HG03280 (cell line): Measurements from ENCODE around the gene GBA2.

Source experiments
- ATAC-seq: cut with Tn5 transposase; IDR thresholded peaks from one replicate; pipeline ENCODE4 v1.9.1; 2021; ENCODE audit warnings: mild to moderate bottlenecking, moderate library complexity; ENCODE audit not compliant: unreplicated experiment

The GBA2 gene

DNA sequence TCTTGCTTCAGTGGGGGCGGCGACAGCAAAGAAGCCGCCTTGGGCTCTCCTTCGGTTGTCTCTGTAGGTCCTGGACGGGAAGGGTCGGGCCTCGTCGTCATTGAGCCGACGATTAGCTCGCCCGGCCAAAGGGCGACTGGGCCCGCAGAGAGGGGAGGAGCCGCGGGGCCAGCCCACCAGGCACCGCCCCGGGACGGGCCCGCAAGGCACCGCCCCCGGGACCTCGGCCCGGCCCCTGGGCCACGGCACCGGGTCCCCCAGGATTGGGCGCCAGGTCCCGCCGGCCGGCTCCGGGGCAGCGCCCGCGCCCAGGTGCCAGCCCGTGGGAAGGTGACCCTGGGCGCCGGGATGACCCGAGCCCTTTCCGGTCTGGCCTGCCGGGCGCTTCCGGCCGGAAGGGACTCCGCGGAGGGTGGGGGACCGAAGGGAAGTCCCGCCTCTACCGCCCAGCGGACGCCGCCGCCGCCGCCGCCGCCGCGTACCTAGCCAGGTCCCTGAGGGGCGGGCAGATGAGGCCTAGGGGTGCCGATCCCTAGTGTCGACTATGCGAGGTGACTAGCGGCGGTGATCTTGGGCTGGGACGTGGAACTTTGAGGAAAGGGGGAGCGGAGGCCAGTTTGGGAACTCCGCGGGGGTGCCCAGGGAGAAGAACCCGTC lies at the start of gene GBA2, which contains the start of gene RGP1:
Gene GBA2, minus strand, starts transcription at position 371 of the 657 bp plus-strand sequence. CDS start 524 bp downstream, outside the sequence.
Gene RGP1, plus strand, starts transcription at position 430 of the 657 bp plus-strand sequence. CDS start 469 bp downstream, outside the sequence.
- ATAC-seq = peak; percentile 79

DNA sequence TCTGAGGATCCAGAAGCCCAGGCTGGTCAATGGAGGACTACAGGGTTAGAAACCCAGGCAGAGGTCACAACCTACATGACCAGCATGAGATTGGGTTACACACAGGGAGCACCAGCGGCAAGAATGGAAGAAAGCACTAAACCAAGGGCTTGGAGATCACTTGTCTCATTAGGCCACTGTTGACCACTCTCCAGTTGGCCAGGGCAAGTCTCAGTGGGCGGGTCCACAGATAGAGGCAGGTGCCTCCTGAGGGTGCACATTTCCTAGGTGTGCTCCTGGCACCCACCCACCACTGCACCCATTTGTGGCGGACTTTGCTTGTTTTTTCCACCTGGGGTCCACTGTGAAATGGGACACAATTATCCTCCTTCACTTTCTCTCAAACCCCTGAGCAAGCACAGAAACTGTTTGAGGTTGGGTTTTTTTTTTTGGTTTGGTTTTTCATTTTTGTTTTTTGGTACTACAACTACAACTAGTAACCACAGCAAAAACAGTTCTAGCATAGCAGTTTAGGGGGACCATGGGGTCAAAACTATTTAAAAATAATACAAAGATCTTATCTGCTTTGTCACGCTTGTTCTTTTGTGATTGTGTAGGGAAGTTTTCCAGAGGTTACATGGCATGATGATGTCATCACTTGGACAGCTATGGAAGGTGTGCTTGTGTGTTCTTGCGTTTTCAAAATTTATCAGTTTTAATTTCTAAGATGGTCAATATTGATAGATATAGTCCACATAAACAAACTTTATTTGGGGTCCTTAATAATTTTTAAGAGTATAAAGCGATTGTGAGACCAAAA lies 48.5 kb upstream of the GBA2 start:
- ATAC-seq = no peak

DNA sequence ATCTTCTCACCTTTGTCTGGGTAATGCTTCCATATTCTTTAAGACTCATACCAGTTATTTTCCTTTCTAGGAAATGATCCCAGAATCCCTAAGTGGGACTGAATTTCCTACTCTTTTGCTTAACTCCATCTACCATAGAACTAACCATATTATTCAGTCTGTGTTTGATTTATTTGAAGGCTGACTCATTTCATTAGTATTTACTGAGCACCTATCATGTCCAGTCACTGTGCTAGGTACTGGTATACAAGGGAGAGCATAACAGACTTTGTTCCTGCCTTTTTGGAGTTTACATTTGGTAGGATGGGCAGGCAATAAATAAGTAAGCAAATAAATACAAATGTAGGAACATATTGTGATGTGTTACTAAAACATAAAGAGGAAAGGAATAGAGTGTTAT lies 46.7 kb upstream of the GBA2 start:
- ATAC-seq = no peak

DNA sequence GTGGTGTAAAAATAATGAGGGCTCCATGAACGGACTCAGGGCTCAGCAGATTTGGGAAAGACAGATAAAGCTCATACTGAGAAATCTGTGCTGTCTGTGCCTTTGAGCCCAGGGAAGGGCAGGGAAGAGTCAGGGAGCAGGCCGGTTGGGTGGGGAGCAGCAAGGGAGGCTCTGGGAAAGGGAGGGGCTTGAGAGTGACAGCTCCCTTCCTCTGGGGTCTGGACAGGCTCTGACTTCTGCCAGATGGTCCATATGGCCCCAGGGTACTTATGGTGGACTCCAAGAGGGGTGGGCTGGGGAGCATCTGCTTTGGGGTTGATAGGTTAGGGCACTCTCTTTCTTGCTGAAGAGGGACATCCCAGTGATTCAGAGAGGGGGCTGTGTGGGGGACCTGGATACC lies 44.4 kb upstream of the GBA2 start:
- no peak for ATAC-seq

DNA sequence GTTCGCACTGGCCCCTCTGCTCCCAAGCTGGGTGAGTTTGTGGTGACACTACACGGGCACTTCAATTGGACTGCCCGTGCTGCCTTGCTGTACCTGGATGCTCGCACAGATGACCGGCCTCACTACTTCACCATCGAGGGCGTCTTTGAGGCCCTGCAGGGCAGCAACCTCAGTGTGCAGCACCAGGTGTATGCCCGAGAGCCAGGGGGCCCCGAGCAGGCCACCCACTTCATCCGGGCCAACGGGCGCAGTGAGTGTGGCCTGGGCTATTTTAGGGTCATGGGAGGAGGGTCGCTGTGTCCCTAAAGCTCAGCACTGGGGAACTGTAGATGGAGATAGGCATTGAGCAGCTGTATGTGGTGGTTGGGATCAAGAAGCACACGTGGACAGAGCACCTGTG lies 43.8 kb upstream of the GBA2 start:
- no peak for ATAC-seq

DNA sequence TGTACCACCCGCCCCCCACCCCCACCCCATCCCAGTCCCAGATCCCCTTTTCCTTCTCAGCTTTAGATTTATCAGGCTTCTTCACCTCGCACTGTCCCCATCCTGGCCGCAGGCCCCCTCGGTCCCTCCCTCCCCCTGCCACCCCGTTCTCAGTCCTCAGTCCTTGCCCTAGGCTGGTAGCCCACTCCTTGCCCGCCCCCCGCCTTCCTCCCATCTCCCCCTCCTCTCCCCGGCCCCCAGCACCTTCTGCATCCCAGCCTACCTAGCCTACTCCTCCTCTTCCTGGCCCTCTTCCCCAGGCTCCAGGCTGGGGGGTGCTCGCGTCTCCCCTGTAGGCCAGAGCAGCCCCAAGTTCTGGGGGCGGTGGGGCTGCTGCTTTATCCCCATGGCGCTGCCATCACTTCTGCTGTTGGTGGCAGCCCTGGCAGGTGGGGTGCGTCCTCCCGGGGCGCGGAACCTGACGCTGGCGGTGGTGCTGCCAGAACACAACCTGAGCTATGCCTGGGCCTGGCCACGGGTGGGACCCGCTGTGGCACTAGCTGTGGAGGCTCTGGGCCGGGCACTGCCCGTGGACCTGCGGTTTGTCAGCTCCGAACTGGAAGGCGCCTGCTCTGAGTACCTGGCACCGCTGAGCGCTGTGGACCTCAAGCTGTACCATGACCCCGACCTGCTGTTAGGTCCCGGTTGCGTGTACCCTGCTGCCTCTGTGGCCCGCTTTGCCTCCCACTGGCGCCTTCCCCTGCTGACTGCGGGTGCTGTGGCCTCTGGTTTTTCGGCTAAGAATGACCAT lies 43.2 kb upstream of the GBA2 start:
- ATAC-seq = no peak

DNA sequence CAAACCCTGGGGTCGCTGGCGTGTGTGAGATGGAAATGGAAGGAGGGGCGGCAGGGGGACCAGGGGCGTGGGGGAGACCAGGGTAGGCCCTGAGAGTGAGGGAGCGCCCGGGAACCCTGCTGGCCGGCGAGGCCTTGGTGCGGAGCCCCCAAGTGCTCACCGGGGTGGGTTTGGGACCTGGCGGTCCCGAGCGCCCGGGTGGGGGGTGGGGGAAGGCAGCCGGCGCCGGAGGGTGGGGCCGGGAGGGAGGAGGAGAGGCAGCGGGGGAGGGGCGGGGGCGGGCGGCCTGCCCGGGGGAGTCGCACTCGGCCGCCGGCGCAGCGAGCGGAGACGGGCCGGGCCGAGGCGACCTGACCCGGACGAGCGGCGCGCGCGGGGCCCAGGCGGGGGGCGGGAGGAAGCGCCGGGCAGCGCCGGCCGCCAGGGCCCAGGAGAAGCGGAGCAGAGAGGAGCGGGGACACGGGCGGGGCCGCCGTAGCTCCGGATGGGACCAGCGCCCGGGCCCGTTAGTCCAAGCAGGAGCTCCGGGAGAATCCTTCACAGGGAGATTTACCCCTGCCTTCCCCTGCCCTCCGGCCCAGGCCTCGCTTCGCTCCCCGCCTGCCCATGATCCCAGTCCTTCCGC lies 42.4 kb upstream of the GBA2 start, which contains the start of gene NPR2:
Gene NPR2, plus strand, starts transcription at position 295 of the 625 bp plus-strand sequence. CDS start 818 bp downstream, outside the sequence.
- no peak for ATAC-seq

DNA sequence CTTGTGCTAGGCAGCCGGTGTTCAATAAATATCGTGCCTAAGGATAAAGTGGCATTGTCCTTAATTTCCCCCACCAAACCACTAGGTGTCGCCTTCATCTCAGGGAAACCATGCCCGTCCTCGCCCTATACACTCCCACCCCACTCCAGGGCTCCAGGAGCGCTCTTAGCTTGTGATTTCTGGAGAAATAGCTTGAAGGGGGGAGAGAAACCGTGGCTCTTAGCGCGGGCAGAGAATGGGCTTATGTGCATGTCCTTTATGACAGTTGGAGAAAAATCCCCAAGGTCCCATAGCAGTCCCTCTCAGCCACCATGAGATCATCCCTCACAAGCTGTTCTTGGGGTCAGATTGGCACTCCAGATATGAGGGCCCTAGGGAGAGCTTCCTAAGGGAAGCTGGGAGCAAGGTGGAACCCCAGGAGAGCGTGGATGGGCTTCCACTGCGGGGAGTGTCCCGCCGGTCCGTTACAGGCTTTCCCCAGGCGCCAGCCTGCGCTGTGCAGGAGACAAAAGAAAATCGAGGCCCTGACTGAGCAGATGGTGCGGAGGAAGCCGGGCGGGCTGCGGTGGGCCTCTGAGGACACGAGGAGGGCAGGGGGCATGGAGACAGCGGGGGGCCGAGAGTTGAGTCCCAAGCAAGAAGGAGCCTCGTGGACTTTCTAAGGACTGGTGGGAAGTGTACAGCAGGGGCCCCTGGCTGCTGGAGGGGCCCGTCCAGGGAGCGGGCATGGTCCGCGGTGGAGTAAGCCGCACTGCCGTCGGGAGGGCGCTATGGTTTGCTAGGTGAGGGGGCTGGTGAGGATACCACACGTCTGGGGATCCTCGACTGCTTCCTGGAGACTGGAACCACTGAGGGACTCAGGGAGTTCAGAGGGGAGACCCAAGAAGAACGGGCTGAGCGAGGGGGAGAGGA lies 41.6 kb upstream of the GBA2 start:
- ATAC-seq = peak; percentile 52

DNA sequence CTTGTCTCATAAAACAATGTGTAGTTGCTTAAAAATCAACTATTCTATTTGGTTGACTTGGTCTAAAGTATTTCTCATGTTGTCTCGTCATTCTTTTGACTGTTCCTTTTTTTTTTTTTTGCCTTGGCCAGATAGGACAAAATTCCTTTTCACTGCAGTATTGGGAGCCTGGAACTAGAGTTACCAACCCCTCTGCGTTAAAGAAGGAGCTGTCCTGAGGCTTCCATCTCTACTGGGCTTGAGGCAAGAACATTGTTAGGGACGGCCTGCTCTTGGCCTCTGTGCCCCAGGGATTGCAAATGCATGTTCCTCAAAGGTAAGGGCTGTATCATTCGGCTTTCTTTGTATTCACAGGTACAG lies 41.0 kb upstream of the GBA2 start:
- no peak for ATAC-seq

DNA sequence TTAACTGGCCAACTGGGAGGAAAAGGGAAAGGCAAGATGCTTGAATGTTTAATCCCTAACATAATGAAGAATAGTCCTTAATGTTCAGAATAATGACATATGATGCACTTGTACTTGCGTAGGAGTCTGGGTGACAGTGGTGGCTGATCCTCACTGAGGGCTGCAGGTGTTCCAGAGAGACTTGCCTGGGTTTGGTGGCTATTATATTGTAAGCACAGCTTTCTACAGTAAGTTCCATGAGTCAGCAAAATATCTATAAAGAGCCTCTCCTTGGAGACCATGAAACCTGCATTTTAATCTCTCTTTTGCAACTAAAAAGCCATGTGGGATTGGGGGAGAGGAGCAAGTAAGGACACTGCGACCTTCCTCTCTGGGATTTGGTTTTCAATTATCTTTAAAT lies 40.5 kb upstream of the GBA2 start:
- no peak for ATAC-seq

DNA sequence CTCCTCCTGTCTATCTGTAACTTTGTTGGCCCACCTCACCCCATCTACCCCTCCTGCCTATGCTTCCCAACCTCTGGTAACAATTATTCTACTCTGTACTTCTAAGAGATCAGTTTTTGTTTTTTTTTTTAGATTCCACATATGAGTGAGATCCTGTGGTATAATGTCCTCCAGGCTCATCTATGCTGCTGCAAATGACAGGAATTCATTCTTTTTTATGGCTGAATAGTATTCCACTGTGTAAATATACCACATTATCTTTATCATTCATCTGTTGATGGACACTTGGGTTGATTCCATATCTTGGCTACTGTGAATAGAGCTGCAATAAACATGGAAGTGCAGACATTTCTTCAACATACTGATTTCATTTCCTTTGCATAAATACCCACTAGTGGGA lies 34.4 kb upstream of the GBA2 start:
- ATAC-seq = no peak

DNA sequence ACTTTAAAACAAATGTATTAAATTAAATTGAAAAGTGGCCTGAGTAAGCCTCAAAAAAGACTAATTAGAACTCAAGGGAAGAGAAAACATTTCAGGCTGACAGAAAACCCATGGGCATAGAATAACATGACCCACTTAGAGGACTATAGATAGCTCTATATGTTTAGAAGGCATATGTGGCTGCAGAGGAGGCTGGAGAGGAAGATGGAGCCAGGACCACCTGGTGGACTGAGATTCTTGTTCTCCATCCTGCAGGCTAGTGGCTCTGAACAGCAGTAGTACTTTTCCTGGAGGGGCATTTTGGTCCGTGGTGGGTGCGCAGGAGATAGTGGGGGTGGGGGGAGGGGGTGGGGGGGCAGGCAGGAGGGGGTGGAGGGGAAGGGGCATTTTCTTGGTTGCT lies 32.0 kb upstream of the GBA2 start:
- no peak for ATAC-seq

DNA sequence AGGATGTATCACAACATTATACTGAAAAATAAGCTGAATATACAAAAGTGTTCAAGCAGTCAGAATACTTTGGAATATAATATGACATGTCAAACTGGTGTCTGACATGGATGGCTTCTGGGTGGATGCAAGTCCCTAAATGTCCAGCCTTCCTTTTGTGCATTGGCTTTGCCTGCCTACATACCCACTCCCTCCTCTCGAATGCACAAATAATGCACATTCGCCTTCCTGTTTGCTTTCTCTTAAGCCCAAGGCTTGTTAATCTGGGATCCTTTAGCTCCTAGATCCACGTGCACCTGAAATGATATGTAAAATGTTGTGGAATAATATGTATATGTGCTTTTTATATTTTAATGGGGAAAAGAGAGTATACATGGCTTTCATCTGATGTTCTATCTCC lies 29.5 kb upstream of the GBA2 start:
- no peak for ATAC-seq

DNA sequence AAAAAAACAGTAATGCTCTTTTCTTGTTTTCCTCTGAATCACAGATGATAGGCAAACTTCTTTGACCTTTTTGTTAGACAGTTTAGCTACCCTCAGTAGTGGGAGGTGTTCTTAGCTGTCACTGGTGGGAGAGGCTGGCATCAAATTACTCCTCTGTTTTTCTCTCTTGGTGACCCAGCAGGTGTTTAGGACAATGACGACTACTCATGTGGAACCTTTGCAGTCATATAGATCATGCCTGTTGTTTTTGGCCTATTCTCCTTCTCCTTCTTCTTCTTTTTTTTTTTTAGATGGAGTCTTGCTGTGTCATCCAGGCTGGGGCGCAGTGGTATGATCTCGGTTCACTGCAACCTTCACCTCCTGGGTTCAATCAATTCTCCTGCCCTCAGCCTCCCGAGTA lies 27.0 kb upstream of the GBA2 start:
- ATAC-seq = no peak

DNA sequence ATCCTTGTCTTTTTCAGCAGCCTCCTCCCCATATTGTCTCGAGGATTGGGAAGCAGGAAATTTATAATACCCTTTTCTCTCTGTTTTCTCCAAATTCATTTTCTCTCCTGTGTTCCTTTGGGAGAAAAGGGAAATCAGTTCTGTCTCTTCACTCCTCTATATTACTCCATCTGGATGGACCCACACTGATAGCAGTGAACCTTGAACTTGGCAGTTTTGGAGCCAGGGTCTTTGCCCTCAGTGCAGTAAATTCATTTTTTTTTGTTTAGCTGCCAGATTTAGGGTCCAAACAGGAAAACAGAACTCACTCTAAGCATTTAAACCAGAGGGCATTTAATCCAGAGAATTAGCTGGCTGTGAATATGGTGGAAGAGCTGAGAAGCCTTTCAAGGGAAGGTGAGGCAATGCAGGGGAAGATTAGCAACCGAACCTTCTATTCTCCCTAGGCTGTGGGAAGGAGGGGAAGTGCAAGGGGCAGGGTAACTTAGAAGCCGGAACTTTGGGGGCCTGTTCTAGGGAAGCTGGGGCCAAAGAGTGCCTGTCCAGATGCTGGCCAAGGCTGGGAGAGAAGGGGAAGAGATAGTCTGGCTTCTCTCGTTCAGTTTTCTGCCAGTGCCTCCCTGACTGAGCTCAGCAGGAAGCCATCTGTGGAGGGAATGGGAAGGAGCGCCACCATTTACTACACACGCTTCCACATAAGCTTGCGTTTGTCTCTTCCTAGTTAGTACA lies 26.0 kb upstream of the GBA2 start:
- no peak for ATAC-seq

DNA sequence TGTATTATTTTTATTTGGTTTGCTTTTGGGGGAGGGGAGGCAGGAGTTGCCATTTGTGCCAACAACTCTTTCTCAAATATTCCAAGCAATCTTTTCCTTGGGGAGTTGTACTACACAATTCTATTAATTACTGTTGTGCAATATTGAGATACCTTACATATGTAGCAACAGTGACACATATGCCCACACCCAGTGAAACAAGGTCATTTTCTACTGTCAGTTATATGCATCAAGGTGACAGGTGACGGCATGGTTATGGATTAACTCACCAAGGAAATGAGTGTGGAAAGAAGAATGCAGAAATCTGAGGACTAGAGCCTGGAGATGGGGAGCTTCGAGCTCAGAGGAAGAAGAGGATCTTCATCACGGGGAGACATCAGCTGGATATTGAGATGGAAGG lies 22.9 kb upstream of the GBA2 start:
- ATAC-seq = no peak

DNA sequence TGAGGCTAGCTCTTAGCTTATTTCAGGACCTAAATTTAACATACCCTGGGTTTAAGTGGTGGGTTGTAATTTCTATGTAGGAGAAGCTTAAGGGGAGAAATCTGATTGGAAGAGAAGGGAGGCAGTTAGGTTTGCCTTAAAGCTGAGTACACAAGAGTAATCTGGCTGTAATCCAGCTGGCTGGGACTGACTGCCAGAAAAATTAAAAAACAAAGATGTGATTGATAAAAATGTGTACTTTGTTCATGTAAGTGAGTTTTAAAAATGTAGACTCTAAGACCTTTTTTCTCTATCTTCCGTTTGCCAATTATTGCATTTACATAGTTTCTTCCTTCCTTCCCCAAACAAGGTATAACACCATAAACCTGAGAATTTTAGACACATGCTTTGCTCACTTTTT lies 22.5 kb upstream of the GBA2 start:
- ATAC-seq = no peak

DNA sequence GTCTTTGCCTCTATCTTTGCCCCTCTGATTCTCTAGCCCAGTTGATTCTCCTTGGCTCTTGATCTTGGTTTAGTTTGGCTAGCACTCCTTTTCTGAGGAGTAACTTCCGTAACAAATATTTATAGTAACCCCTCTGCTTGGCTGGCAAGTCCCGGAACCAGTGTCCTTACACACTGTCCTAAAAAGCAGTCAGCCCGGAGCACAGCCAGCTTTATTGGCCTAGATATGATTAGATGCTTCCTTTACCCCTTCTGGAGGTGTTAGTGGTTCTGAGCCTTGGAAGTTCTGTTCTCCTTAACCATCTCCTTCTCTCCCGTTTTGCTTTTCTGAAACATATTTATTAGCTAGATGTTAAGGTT lies 22.0 kb upstream of the GBA2 start:
- no peak for ATAC-seq

DNA sequence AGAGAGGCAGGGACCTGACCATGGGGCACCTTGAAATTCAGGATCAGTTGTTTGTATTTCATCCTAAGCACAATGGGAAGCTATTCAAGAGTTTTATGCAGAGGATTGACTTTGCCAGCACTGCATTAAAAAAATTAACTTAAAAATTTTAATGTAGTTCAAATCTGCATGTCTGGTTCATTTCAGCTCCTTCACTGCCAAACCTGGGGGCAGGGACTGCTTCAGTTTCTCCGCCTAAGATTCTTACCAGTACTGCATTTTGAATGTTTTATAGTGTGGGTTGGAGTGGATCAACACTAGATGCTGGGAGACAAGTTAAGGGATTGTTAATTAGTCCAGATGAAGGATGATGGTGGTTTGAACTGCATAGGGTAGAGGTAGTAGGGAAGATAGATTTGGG lies 20.7 kb upstream of the GBA2 start:
- ATAC-seq = no peak

DNA sequence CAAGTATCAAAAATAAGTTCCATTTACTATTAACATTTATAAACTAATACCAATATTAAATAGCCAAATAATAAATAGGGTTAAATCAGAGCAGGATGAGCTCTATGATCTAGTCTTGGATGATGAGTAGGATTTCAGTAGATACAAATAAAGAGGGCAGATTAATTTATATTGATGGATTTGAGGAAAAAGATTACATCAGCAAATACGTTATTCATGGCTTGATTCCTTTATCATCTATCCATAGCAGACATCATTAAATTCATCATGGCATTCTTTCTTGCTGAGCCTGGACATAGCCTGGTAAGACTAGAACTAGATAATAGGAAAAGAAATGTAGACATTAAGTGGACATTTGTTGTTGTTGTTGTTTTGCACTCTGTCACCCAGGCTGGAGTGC lies 18.4 kb upstream of the GBA2 start:
- ATAC-seq = no peak
